NCI-H460 (cell line): Measurements from ENCODE around the gene AHRR. TPM values are rescaled to one million over a fixed set of nuclear protein-coding genes. Genes with fewer than 3 reads are reported as not detected.
"Not testable (repeated sequence)": the region's sequence is repeated elsewhere in the genome, so short reads cannot be mapped to it uniquely, and the experiment has no call there.

ENCODE experiments used
- DNase-seq: peaks from one replicate; pipeline ENCODE4 v3.0.0-alpha.2; 2016; ENCODE audit warnings: low read depth; ENCODE audit errors: extremely low read depth
- total RNA-seq: library from RNA; depleted of rRNA; stranded (reverse); fragments of >200 nt; shearing (Covaris generic); gene quantifications from 2 replicates; pipeline ENCODE4 v1.2.3, GENCODE V29; 2014

Gene AHRR
- total RNA-seq, 1 experiment from 2014 or later, result 3.7 TPM

GRCh38 chr5:466661-467310 is 145.3 kb downstream of the AHRR start:
- DNase-seq, result no peak

- DNase-seq, result no peak
Measured at GRCh38 chr5:468401-468800, 146.9 kb downstream of the AHRR start.

- no peak for DNase-seq
Measured at GRCh38 chr5:469752-470483, 148.4 kb downstream of the AHRR start.

GRCh38 chr5:470961-471749 is 149.6 kb downstream of the AHRR start:
- no peak for DNase-seq

GRCh38 chr5:471750-472058 is 150.2 kb downstream of the AHRR start:
- DNase-seq, result no peak

- DNase-seq, result no peak
Measured at GRCh38 chr5:472076-472655, 150.7 kb downstream of the AHRR start.

GRCh38 chr5:472656-473550 is 151.4 kb downstream of the AHRR start:
- DNase-seq, result peak; percentile 80

- no peak for DNase-seq
Measured at GRCh38 chr5:473551-474192, 152.2 kb downstream of the AHRR start.

- not testable (repeated sequence) for DNase-seq
Measured at GRCh38 chr5:474232-474839, 152.8 kb downstream of the AHRR start.

GRCh38 chr5:474840-475661 is 153.5 kb downstream of the AHRR start:
- no peak for DNase-seq

- no peak for DNase-seq
Measured at GRCh38 chr5:475704-476101, 154.2 kb downstream of the AHRR start.

- no peak for DNase-seq
Measured at GRCh38 chr5:476102-476813, 154.7 kb downstream of the AHRR start.

- no peak for DNase-seq
Measured at GRCh38 chr5:476814-477175, 155.3 kb downstream of the AHRR start.

GRCh38 chr5:477247-477646 is 155.7 kb downstream of the AHRR start:
- no peak for DNase-seq

GRCh38 chr5:477871-478270 is 156.4 kb downstream of the AHRR start:
- no peak for DNase-seq

- no peak for DNase-seq
Measured at GRCh38 chr5:478369-478981, 157.0 kb downstream of the AHRR start.

GRCh38 chr5:478982-479535 is 157.5 kb downstream of the AHRR start:
- DNase-seq, result no peak
